DND-41 (cell line): ENCODE results near the gene C10orf95.

ENCODE experiments used
- CTCF ChIP-seq: IDR thresholded peaks from 2 replicates; pipeline ENCODE4 v1.5.1; 2012; ENCODE audit warnings: borderline replicate concordance, low read length, moderate library complexity, mild to moderate bottlenecking; ENCODE audit not compliant: poor library complexity, severe bottlenecking; ENCODE audit errors: extremely low read depth
- EZH2 ChIP-seq: IDR thresholded peaks from 3 replicates; pipeline ENCODE4 v1.6.1; 2012; ENCODE audit warnings: borderline replicate concordance, low read depth, mild to moderate bottlenecking, moderate library complexity, low read length, inconsistent platforms; ENCODE audit not compliant: severe bottlenecking

- TF ChIP-seq CTCF (no peak), EZH2 (no peak)
Observed at GRCh38 chr10:102449321-102450123, 1.8 kb downstream of the C10orf95 start.
